ENCODE results near the gene ARHGEF39. TPM values are rescaled to one million over a fixed set of nuclear protein-coding genes. Genes with fewer than 3 reads are reported as not detected.

The ARHGEF39 gene
- total RNA-seq, 1 donor, result 0.36 TPM

GRCh38 chr9:35698231-35698630, 33.2 kb upstream of the ARHGEF39 start:
- Histone ChIP-seq H3K4me2 (ENCODE audit: insufficient read depth, low read length) (no peak overlapping the region), H3K27me3 (ENCODE audit: insufficient read depth, low read length) (no peaks in the 10 kb centered on the region), H3K4me1 (ENCODE audit: insufficient read depth, low read length) (peaks cover 9% of the 10 kb centered on the region), H3K27ac (ENCODE audit: low read depth, low read length) (no peak overlapping the region), H3K79me2 (ENCODE audit: insufficient read depth, low read length) (peaks cover 16% of the 10 kb centered on the region), H2AFZ (ENCODE audit: low read length) (no peak overlapping the region), H3K36me3 (ENCODE audit: insufficient read depth, low read length) (peaks cover 77% of the 10 kb centered on the region), H3K9me3 (ENCODE audit: low read depth, low read length) (no peaks in the 10 kb centered on the region), H4K20me1 (ENCODE audit: insufficient read depth, low read length) (peaks cover 37% of the 10 kb centered on the region), H3K4me3 (ENCODE audit: insufficient read depth, low read length) (no peak overlapping the region)
- TF ChIP-seq CTCF (IDR thresholded peaks at IDR 0.05; ENCODE audit: extremely low read depth, low read depth, low read length), result no peak
- DNase-seq (ENCODE audit: insufficient read length, low spot score, missing footprints), result peak; percentile 29

GRCh38 chr9:35697486-35697885, 32.5 kb upstream of the ARHGEF39 start:
- no peak overlapping the region for H2AFZ ChIP-seq (ENCODE audit: low read length)
- DNase-seq (ENCODE audit: insufficient read length, low spot score, missing footprints), result peak; percentile 27
- H3K9me3 ChIP-seq (ENCODE audit: low read depth, low read length), result no peaks in the 10 kb centered on the region
- peaks cover 37% of the 10 kb centered on the region for H4K20me1 ChIP-seq (ENCODE audit: insufficient read depth, low read length)
- no peak overlapping the region for H3K27ac ChIP-seq (ENCODE audit: low read depth, low read length)
- peaks cover 9% of the 10 kb centered on the region for H3K4me1 ChIP-seq (ENCODE audit: insufficient read depth, low read length)
- no peak overlapping the region for H3K4me3 ChIP-seq (ENCODE audit: insufficient read depth, low read length)
- peaks cover 16% of the 10 kb centered on the region for H3K79me2 ChIP-seq (ENCODE audit: insufficient read depth, low read length)
- H3K4me2 ChIP-seq (ENCODE audit: insufficient read depth, low read length), result no peak overlapping the region
- H3K27me3 ChIP-seq (ENCODE audit: insufficient read depth, low read length), result no peaks in the 10 kb centered on the region
- TF ChIP-seq CTCF (IDR thresholded peaks at IDR 0.05; ENCODE audit: extremely low read depth, low read depth, low read length), result no peak
- H3K36me3 ChIP-seq (ENCODE audit: insufficient read depth, low read length), result peaks cover 69% of the 10 kb centered on the region

GRCh38 chr9:35696520-35697215, 31.7 kb upstream of the ARHGEF39 start:
- Histone ChIP-seq H3K79me2 (ENCODE audit: insufficient read depth, low read length) (peaks cover 13% of the 10 kb centered on the region), H3K27ac (ENCODE audit: low read depth, low read length) (peak overlapping the region; percentile 80), H2AFZ (ENCODE audit: low read length) (no peak overlapping the region), H3K4me3 (ENCODE audit: insufficient read depth, low read length) (no peak overlapping the region), H3K9me3 (ENCODE audit: low read depth, low read length) (no peaks in the 10 kb centered on the region), H3K27me3 (ENCODE audit: insufficient read depth, low read length) (no peaks in the 10 kb centered on the region), H3K4me1 (ENCODE audit: insufficient read depth, low read length) (peaks cover 13% of the 10 kb centered on the region), H3K4me2 (ENCODE audit: insufficient read depth, low read length) (no peak overlapping the region), H3K36me3 (ENCODE audit: insufficient read depth, low read length) (peaks cover 62% of the 10 kb centered on the region), H4K20me1 (ENCODE audit: insufficient read depth, low read length) (peaks cover 33% of the 10 kb centered on the region)
- peak; percentile 81 for DNase-seq (ENCODE audit: insufficient read length, low spot score, missing footprints)
- TF ChIP-seq CTCF (IDR thresholded peaks at IDR 0.05; ENCODE audit: extremely low read depth, low read depth, low read length), result peak; percentile 92

- no peak for TF ChIP-seq CTCF (IDR thresholded peaks at IDR 0.05; ENCODE audit: extremely low read depth, low read depth, low read length)
- peak; percentile 69 for DNase-seq (ENCODE audit: insufficient read length, low spot score, missing footprints)
- H3K4me3 ChIP-seq (ENCODE audit: insufficient read depth, low read length), result no peak overlapping the region
- H3K36me3 ChIP-seq (ENCODE audit: insufficient read depth, low read length), result peaks cover 55% of the 10 kb centered on the region
- peak overlapping the region; percentile 80 for H3K27ac ChIP-seq (ENCODE audit: low read depth, low read length)
- peaks cover 10% of the 10 kb centered on the region for H3K79me2 ChIP-seq (ENCODE audit: insufficient read depth, low read length)
- H3K27me3 ChIP-seq (ENCODE audit: insufficient read depth, low read length), result no peaks in the 10 kb centered on the region
- no peak overlapping the region for H2AFZ ChIP-seq (ENCODE audit: low read length)
- peaks cover 18% of the 10 kb centered on the region for H3K4me1 ChIP-seq (ENCODE audit: insufficient read depth, low read length)
- peaks cover 30% of the 10 kb centered on the region for H4K20me1 ChIP-seq (ENCODE audit: insufficient read depth, low read length)
- no peaks in the 10 kb centered on the region for H3K9me3 ChIP-seq (ENCODE audit: low read depth, low read length)
- no peak overlapping the region for H3K4me2 ChIP-seq (ENCODE audit: insufficient read depth, low read length)
Observed at GRCh38 chr9:35695943-35696401, 31.0 kb upstream of the ARHGEF39 start.
